LNCaP clone FGC (cell line): ENCODE measurements around the gene MID1.

ENCODE experiments used
- DNase-seq: peaks from one replicate; pipeline ENCODE4 v3.0.0-alpha.2; 2011; ENCODE audit warnings: low read depth
- H3K4me3 ChIP-seq: 2 replicates; pipeline ENCODE4 v1.5.1; 2011; ENCODE audit warnings: mild to moderate bottlenecking, low read depth, low read length, control low read depth
- TF ChIP-seq, protein P1 (sequence below): IDR thresholded peaks from 2 replicates; pipeline ENCODE4 v1.5.1; 2012; ENCODE audit warnings: mild to moderate bottlenecking; ENCODE audit not compliant: control insufficient read depth, insufficient read depth; ENCODE audit errors: extremely low read depth

MID1 gene

DNA sequence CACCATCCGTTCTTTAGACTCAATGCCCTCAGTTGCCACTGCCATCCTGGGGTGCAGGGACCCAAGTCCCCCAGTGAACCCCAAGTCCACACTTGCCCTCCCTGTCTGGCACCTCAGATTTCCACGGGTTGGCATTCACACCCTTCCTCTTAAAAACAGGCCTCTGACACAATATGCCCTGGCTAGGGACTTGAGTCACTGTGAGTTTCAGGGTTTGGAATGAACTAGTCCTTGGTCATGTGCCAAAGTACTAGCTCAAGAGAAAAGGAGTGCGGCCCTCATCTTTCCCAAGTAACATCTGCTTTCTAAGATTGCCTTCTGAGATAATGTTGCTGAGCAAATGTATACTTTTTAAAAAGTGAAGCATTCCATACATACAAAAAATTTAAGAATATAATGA lies 134.0 kb downstream of the MID1 start:
- no peak overlapping the region for H3K4me3 ChIP-seq
- TF ChIP-seq, protein P1, sequence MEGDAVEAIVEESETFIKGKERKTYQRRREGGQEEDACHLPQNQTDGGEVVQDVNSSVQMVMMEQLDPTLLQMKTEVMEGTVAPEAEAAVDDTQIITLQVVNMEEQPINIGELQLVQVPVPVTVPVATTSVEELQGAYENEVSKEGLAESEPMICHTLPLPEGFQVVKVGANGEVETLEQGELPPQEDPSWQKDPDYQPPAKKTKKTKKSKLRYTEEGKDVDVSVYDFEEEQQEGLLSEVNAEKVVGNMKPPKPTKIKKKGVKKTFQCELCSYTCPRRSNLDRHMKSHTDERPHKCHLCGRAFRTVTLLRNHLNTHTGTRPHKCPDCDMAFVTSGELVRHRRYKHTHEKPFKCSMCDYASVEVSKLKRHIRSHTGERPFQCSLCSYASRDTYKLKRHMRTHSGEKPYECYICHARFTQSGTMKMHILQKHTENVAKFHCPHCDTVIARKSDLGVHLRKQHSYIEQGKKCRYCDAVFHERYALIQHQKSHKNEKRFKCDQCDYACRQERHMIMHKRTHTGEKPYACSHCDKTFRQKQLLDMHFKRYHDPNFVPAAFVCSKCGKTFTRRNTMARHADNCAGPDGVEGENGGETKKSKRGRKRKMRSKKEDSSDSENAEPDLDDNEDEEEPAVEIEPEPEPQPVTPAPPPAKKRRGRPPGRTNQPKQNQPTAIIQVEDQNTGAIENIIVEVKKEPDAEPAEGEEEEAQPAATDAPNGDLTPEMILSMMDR = no peak
- DNase-seq = no peak

DNA sequence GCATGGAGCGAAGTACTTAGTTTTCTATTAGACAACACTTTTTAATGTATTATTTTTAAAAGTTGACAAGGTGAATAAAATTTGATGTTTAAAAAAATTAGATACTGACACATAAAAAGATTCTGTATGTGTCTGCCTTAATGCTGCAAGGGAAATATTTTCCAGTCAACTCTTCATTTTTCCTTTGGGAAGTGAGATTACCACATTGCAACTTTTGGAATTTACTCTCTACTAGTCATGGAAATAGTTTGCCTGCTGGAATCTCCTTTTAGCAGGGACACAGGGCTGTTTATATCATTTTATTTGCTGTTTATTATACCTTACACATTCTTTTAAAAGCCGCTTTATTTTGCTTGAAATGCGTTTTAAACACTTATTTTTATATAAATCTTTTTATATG lies 135.1 kb downstream of the MID1 start:
- TF ChIP-seq, protein P1 = no peak
- H3K4me3 ChIP-seq = no peak overlapping the region
- no peak for DNase-seq

DNA sequence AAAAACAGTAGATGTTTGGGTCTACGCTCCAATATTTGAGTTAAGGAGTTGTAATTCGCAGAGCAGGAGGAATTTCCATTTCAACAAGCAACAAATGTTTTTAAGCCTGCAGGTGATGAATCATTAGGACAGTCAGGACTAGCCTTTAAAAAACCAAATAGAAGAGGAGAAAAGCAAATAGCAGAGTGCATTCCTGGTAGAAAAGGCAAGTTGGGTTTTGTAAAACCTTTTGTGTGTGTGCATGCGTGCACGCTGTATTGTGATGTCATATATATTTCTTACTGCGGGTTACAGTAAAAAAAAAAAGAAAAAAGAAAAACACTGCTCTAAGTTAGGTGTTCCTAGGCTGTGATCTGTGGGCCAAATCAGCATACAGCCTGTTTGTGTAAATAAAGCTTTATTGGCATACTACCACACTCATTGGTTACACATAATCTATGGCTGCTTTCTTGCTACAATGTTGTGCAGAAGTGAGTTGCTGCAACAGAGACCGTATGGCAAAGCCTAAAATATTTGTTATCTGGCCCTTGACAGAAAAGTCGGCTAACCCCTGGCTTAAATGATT lies 135.6 kb downstream of the MID1 start:
- DNase-seq = no peak
- H3K4me3 ChIP-seq = no peak overlapping the region
- TF ChIP-seq, protein P1 = no peak

DNA sequence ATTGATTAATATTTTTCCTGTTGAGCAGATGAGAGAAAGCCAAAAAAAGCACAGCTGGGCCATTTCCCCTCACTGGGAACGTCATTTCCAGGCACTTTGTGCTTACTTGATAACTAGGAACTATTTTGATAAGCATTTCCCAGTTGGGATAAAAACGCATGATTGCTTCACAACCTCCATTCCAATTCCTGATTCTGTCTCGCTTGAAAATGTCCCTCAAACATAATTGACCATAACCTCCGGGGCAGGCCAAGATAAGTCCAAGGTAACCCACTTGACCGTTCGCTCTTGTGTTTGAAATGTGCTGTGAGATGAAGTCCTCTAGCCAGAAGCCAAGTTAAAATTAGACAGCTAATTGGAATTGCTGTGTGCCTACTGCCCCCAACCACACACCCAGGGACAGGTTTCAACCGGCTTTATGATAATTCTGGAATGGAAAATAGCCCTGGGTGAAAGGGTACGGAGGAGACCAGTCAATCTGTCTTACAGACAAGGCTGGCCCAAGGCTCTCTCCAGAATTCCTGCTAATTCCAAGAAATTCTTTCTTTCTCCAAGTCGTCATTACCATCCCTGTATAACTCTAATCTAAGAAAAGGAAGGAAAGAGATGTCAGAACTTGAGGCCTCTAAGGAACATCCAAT lies 137.1 kb downstream of the MID1 start:
- DNase-seq = no peak
- no peak overlapping the region for H3K4me3 ChIP-seq
- TF ChIP-seq, protein P1 = no peak

DNA sequence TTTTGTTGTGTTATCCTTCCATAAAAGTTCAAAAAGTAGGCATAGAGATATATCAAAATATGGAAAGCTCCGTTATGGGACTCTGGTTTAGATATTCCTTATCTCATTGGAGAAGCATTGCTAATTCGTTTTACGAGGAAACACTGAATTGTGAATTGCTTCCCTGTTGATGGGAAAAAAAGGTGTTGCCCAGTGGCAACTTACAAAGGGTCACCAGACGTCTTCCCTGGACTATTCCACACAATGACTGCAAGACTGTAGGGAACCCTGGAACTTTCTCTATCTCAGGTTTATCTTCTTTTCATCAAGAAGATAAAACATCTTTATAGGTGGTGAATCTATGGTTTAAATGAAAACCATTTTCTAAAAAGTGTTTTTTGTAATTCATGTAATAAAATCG lies 137.7 kb downstream of the MID1 start:
- no peak overlapping the region for H3K4me3 ChIP-seq
- no peak for DNase-seq
- TF ChIP-seq, protein P1 = no peak

DNA sequence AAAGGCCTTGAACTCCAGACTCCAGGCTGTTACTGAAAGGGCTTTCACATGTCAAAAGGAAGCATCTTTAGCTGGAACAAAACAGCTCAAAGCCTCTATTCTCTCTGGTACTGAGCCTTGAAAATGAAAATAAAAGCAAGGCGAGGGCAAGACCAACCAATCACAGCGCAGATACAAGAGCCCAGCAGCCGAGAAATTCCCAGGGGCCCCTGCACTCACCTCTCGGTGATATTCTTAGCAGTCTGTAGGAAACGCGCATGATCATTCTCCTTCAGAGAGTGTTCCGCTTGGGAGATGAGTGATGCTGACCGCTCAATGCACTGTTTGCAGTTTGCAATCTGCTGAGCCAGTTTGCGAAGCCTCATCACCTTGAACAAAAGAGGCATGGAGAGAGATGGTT lies 138.1 kb downstream of the MID1 start:
- no peak overlapping the region for H3K4me3 ChIP-seq
- TF ChIP-seq, protein P1 = no peak
- no peak for DNase-seq

DNA sequence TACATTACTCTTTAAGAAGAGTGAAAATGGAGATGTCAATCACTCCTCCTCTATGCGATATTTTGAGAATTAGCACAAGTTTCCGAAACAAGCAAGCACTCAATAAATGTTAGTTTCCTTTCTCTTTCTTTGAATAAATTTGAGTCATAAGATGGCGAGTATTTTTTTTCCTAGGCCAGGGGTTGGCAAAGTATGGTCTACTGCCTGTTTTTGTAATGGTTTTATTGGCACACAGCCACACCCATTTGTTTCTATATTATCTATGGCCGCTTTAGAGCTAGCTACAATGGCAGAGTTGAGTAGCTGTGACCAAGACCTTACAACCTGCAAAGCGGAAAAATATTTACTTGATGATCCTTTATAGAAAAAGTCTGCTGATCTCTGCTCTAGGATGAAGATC lies 139.5 kb downstream of the MID1 start:
- H3K4me3 ChIP-seq = no peak overlapping the region
- TF ChIP-seq, protein P1 = no peak
- DNase-seq = no peak
